Activated CD8-positive, alpha-beta T cell treated with anti-CD3 and anti-CD28 coated beads for 36 hours (primary cell): ENCODE results near the gene CALHM2. TPM values are rescaled to one million over a fixed set of nuclear protein-coding genes. Genes with fewer than 3 reads are reported as not detected.
"Not testable (repeated sequence)": the region's sequence is repeated elsewhere in the genome, so short reads cannot be mapped to it uniquely, and the experiment has no call there.

ENCODE experiments used
- ATAC-seq: fragments of 200-7000 bp; cut with Tn5 transposase; one replicate; pipeline ENCODE4 v1.10.0; 2021; ENCODE audit warnings: mild to moderate bottlenecking, moderate library complexity
- CTCF ChIA-PET: fragments of 350-600 bp; sonication (Branson Sonifier 250); formaldehyde crosslinking; loops from one replicate; lab custom pipeline; 2021; ENCODE audit warnings: antibody characterized with exemption; lab: Charles Lee
- POLR2A ChIA-PET: fragments of 350-600 bp; sonication (Branson Sonifier 250); formaldehyde crosslinking; loops from one replicate; lab custom pipeline; 2021; ENCODE audit warnings: antibody characterized with exemption; lab: Charles Lee
- DNase-seq: peaks from one replicate; pipeline ENCODE4 v3.0.0-alpha.2; 2020
- H3K27ac Mint-ChIP-seq: one replicate; pipeline ENCODE4 v1.8.0; 2021; ENCODE audit warnings: mild to moderate bottlenecking, mixed read lengths
- H3K27me3 Mint-ChIP-seq: one replicate; pipeline ENCODE4 v1.8.0; 2021; ENCODE audit warnings: mixed read lengths
- H3K36me3 Mint-ChIP-seq: one replicate; pipeline ENCODE4 v1.8.0; 2021; ENCODE audit warnings: low read depth, mixed read lengths
- H3K4me1 Mint-ChIP-seq: one replicate; pipeline ENCODE4 v1.8.0; 2021; ENCODE audit warnings: low read depth, mixed read lengths
- H3K4me3 Mint-ChIP-seq: one replicate; pipeline ENCODE4 v1.8.0; 2021; ENCODE audit warnings: mild to moderate bottlenecking, moderate library complexity, mixed read lengths
- H3K9me3 Mint-ChIP-seq: one replicate; pipeline ENCODE4 v1.8.0; 2021; ENCODE audit warnings: mixed read lengths
- intact Hi-C: fragments of 100-400 bp; cut with micrococcal nuclease; formaldehyde crosslinking; loops from one replicate; pipeline ENCODE4 v1.10.0; 2022
- total RNA-seq, 2 experiments: library from RNA; stranded (reverse); gene quantifications; one replicate each; pipeline ENCODE4 v1.2.3, GENCODE V29; 2021
- TF ChIP-seq, protein P1 (sequence below): fragments of 200-600 bp; IDR thresholded peaks from one replicate; pipeline ENCODE4 v1.8.0; 2022; ENCODE audit warnings: antibody characterized with exemption, mild to moderate bottlenecking

Gene CALHM2
- total RNA-seq, 2 experiments from 2014 or later, result 7.6 to 9.5 TPM

DNA sequence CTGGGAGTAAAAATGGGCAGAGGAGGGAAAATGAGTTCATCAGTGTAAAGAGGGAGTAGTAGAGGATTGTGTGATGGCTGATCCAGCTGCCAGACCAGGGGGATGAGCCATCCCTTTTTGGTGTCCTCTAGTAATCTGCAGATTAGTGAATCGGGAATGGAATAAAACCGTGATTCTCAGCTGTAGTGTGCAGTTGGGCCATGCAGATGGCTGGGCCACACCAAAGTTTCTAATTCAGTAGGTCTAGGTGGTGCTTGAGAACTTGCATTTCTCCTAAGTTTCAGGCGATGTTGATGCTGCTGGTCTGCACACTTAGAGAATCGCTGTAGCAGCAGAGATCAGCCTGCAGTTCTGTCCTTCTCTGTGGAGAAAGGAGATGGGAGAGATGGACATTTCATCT, 33.1 kb downstream of the CALHM2 start:
- CTCF ChIA-PET, result interaction anchor here (1.2 to 6.2 kb wide), 2 partner anchors 66 to 145 kb away, joined by 3 to 72 read pairs; no protein-coding TSS in a partner anchor
- no peak overlapping the region for H3K4me3 Mint-ChIP-seq
- no peaks in the 10 kb centered on the region for H3K4me1 Mint-ChIP-seq
- no peaks in the 10 kb centered on the region for H3K9me3 Mint-ChIP-seq
- intact Hi-C loops, result no loop called here
- ATAC-seq, result no peak
- POLR2A ChIA-PET, result interaction anchor here (1.0 to 1.4 kb wide), 2 partner anchors 22 to 23 kb away, joined by 3 to 5 read pairs; partner anchors contain the start of genes ATP5MK and PDCD11
- H3K27me3 Mint-ChIP-seq, result no peaks in the 10 kb centered on the region
- H3K27ac Mint-ChIP-seq, result no peak overlapping the region
- peaks cover 73% of the 10 kb centered on the region for H3K36me3 Mint-ChIP-seq
- TF ChIP-seq, protein P1, sequence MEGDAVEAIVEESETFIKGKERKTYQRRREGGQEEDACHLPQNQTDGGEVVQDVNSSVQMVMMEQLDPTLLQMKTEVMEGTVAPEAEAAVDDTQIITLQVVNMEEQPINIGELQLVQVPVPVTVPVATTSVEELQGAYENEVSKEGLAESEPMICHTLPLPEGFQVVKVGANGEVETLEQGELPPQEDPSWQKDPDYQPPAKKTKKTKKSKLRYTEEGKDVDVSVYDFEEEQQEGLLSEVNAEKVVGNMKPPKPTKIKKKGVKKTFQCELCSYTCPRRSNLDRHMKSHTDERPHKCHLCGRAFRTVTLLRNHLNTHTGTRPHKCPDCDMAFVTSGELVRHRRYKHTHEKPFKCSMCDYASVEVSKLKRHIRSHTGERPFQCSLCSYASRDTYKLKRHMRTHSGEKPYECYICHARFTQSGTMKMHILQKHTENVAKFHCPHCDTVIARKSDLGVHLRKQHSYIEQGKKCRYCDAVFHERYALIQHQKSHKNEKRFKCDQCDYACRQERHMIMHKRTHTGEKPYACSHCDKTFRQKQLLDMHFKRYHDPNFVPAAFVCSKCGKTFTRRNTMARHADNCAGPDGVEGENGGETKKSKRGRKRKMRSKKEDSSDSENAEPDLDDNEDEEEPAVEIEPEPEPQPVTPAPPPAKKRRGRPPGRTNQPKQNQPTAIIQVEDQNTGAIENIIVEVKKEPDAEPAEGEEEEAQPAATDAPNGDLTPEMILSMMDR, result no peak
- no peak for DNase-seq

DNA sequence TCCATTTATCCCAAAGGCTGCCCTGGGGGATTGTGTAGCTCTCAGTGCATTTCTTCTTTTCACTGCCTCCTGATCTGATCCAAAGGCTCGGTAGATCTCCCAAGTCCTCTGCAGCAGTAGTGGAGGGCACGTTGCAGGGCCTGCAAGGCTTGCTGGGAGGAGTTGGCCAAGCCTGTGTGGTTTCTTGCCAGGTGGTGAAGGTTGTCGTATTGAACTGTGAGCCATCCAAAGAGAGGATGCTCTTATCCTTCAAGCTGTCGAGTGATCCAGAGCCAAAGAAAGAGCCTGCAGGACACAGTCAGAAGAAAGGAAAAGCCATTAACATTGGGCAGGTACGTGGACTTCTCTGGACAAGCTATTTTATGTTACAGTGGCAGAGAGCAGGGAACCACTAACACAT, 34.6 kb downstream of the CALHM2 start:
- CTCF ChIA-PET, result interaction anchor here (0.5 to 6.2 kb wide), 14 partner anchors 9 to 172 kb away, joined by 3 to 72 read pairs (median 4); no protein-coding TSS in a partner anchor
- H3K27ac Mint-ChIP-seq, result no peak overlapping the region
- H3K36me3 Mint-ChIP-seq, result peaks cover 70% of the 10 kb centered on the region
- no peak for DNase-seq
- POLR2A ChIA-PET, result interaction anchor here (1.3 to 1.4 kb wide), 2 partner anchors 25 to 34 kb away, joined by 3 read pairs; no protein-coding TSS in a partner anchor
- no peaks in the 10 kb centered on the region for H3K9me3 Mint-ChIP-seq
- no peaks in the 10 kb centered on the region for H3K4me1 Mint-ChIP-seq
- TF ChIP-seq, protein P1, result no peak
- intact Hi-C loops, result no loop called here
- H3K4me3 Mint-ChIP-seq, result no peak overlapping the region
- H3K27me3 Mint-ChIP-seq, result no peaks in the 10 kb centered on the region
- ATAC-seq, result no peak

DNA sequence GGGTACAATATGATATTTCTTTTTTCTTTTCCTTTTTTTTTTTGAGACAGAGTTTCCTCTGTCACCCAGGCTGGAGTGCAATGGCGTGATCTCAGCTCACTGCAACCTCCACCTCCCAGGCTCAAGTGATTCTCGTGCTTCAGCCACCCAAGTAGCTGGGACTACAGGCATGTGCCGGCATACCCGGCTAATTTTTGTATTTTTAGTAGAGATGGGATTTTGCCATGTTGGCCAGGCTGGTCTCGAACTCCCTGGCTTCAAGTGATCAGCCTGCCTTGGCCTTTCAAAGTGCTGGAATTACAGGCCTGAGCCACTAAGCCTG, 35.1 kb downstream of the CALHM2 start:
- DNase-seq, H3K4me1 Mint-ChIP-seq, H3K4me3 Mint-ChIP-seq, ATAC-seq, intact Hi-C loops, H3K9me3 Mint-ChIP-seq, H3K27ac Mint-ChIP-seq, H3K27me3 Mint-ChIP-seq: not testable (repeated sequence)
- H3K36me3 Mint-ChIP-seq, result peaks cover 65% of the 10 kb centered on the region
- POLR2A ChIA-PET, result interaction anchor here (1.3 to 1.4 kb wide), 2 partner anchors 24 to 33 kb away, joined by 3 read pairs; no protein-coding TSS in a partner anchor
- TF ChIP-seq, protein P1, result peak; percentile 48
- CTCF ChIA-PET, result interaction anchor here (0.7 to 6.2 kb wide), 21 partner anchors 10 to 269 kb away, joined by 3 to 72 read pairs (median 6); partner anchors contain the start of gene NEURL1

DNA sequence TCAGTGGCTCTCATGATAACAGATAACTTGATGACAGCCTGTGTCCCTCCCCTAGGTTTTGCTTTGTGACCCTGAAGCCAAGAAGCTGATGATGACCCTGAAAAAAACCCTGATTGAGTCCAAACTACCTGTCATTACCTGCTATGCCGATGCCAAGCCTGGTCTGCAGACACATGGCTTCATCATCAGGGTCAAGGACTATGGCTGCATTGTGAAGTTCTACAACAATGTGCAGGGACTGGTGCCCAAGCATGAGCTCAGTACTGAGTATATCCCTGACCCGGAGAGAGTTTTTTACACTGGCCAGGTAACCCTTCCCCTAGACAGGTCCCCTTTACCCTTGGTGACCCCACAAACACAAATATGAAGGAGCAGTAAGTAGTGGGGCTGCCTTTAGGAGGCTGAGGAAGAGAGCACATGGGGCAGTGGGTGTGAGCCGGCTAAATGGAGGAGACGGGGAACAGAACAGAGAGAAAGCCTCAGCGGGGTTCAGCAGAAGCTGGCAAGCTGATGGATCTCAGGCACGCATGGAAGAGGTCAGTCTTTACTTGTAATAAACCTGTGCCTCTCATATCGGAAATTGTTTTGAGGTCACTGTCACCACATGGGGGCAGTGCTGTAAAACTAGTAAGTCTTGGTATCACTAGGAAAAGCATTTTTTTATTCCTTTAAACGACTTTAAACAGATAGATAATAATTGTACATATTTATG, 35.6 kb downstream of the CALHM2 start:
- Mint-ChIP-seq H3K4me1 (no peaks in the 10 kb centered on the region), H3K9me3 (no peaks in the 10 kb centered on the region), H3K27ac (no peak overlapping the region), H3K27me3 (no peaks in the 10 kb centered on the region), H3K36me3 (peaks cover 64% of the 10 kb centered on the region), H3K4me3 (no peak overlapping the region)
- TF ChIP-seq, protein P1, result peak; percentile 81
- CTCF ChIA-PET, result interaction anchor here (0.7 to 6.2 kb wide), 24 partner anchors 8 to 269 kb away, joined by 3 to 72 read pairs (median 6); partner anchors contain the start of genes ATP5MK, CALHM2, NEURL1 and PDCD11
- intact Hi-C loops, result loop anchor here (1.0 kb wide), 1 partner anchor 66 kb away; no protein-coding TSS in a partner anchor
- peak; percentile 47 for ATAC-seq
- POLR2A ChIA-PET, result interaction anchor here (1.3 kb wide), 1 partner anchor 11 kb away, joined by 3 read pairs; no protein-coding TSS in a partner anchor
- DNase-seq, result peak; percentile 78
